K562 (cell line): ENCODE results near the gene SERPINA7. TPM values are rescaled to one million over a fixed set of nuclear protein-coding genes. Genes with fewer than 3 reads are reported as not detected.

Source experiments
- ATAC-seq: fragments of 200-7000 bp; cut with Tn5 transposase; 3 replicates; pipeline ENCODE4 v1.9.1; 2020; ENCODE audit warnings: moderate library complexity
- BruUV-seq: library from RNA; stranded (reverse); fragments of 400-500 nt; replicated peaks from 2 replicates; lab custom pipeline; 2021; lab: Mats Ljungman, UMichigan
- CTCF ChIA-PET: fragments of 300-600 bp; formaldehyde crosslinking; extraction: SDS; loops from one replicate; lab custom pipeline; 2021; ENCODE audit warnings: low intra/inter-chr PET ratio; lab: Yijun Ruan, JAX
- POLR2A ChIA-PET: fragments of 300-600, 350-650 bp; sonication (Branson Sonifier 250); formaldehyde crosslinking; extraction: SDS; loops from one replicate; lab custom pipeline; 2021; ENCODE audit warnings: antibody characterized with exemption, inconsistent platforms; lab: Yijun Ruan, JAX
- DNase-seq, 4 experiments: peaks; one replicate each; pipeline versions ENCODE4 v3.0.0 to v3.0.0-alpha.2; 2011 to 2018; ENCODE audit warnings: low spot score in 3 of 4, mixed read lengths in 3 of 4; ENCODE audit errors: extremely low read depth in 1 of 4
- FAIRE-seq: peaks from 2 replicates; lab custom pipeline; 2011; peaks lifted over from hg19 to GRCh38; lab: Jason Lieb, UNC
- H2AFZ ChIP-seq: 2 replicates; pipeline ENCODE4 v1.6.0; 2011; ENCODE audit warnings: low read depth, low read length, control low read depth, inconsistent platforms
- H3K27ac ChIP-seq: fragments of 200-600 bp; 3 replicates; pipeline ENCODE4 v1.8.0; 2011; ENCODE audit warnings: low read depth, mild to moderate bottlenecking, control low read depth, inconsistent platforms, low read length, moderate library complexity, mixed read lengths; ENCODE audit errors: extremely low read depth
- H3K27me3 ChIP-seq, 2 experiments: fragments of 300-600 bp in 1 of 2; 2 replicates in 1 of 2; 3 replicates in 1 of 2; pipeline versions ENCODE4 v1.6.0 to v1.8.0; 2011; ENCODE audit warnings: inconsistent platforms in 2 of 2, low read length in 2 of 2, mild to moderate bottlenecking in 1 of 2, mixed read lengths in 1 of 2, moderate library complexity in 1 of 2; ENCODE audit not compliant: control insufficient read depth in 2 of 2, insufficient read depth in 2 of 2
- H3K36me3 ChIP-seq: fragments of 300-600 bp; 3 replicates; pipeline ENCODE4 v1.8.0; 2011; ENCODE audit warnings: mild to moderate bottlenecking, low read length, inconsistent platforms; ENCODE audit not compliant: control insufficient read depth, insufficient read depth
- H3K4me1 ChIP-seq, 2 experiments: fragments of 200-600 bp in 1 of 2; replicated peaks in 1 of 2; 2 replicates in 1 of 2; 3 replicates in 1 of 2; pipeline versions ENCODE4 v1.5.1 to v1.8.0; 2011; ENCODE audit warnings: inconsistent platforms in 2 of 2, low read length in 2 of 2, mild to moderate bottlenecking in 1 of 2, mixed read lengths in 1 of 2, moderate library complexity in 1 of 2; ENCODE audit not compliant: control insufficient read depth in 2 of 2, insufficient read depth in 2 of 2
- H3K4me2 ChIP-seq: 2 replicates; pipeline ENCODE4 v1.6.1; 2011; ENCODE audit warnings: low read length, control low read depth, inconsistent platforms, mixed read lengths; ENCODE audit not compliant: insufficient read depth
- H3K4me3 ChIP-seq: fragments of 200-600 bp; sonication (generic), shearing (Covaris generic); 2 replicates; pipeline ENCODE4 v1.5.1; 2016; ENCODE audit warnings: control low read depth, inconsistent platforms
- H3K79me2 ChIP-seq: fragments of 200-600 bp; 3 replicates; pipeline ENCODE4 v1.8.0; 2011; ENCODE audit warnings: low read length, inconsistent platforms; ENCODE audit not compliant: control insufficient read depth, insufficient read depth
- H3K9ac ChIP-seq, 2 experiments: 2 replicates each; pipeline versions ENCODE4 v1.6.0 to v1.6.1; 2011; ENCODE audit warnings: low read depth in 2 of 2, low read length in 2 of 2, control low read depth in 1 of 2, inconsistent platforms in 1 of 2, mild to moderate bottlenecking in 1 of 2, mixed read lengths in 1 of 2; ENCODE audit not compliant: insufficient read depth in 1 of 2
- H3K9me1 ChIP-seq: one replicate; pipeline ENCODE4 v1.6.0; 2011; ENCODE audit warnings: inconsistent platforms, mild to moderate bottlenecking, low read length, moderate library complexity; ENCODE audit not compliant: control insufficient read depth, insufficient read depth
- H3K9me3 ChIP-seq: replicated peaks from 2 replicates; pipeline ENCODE4 v1.5.1; 2011; ENCODE audit warnings: low read depth, low read length, inconsistent platforms; ENCODE audit not compliant: control insufficient read depth, insufficient read depth
- H4K20me1 ChIP-seq: replicated peaks from 2 replicates; pipeline ENCODE4 v1.6.1; 2011; ENCODE audit warnings: low read length, inconsistent platforms, mixed read lengths; ENCODE audit not compliant: control insufficient read depth, insufficient read depth
- COPS2 ChIP-seq: fragments of 450-650 bp; conservative IDR thresholded peaks from 2 replicates; pipeline ENCODE4 v1.6.1; 2016; ENCODE audit warnings: mild to moderate bottlenecking, moderate library complexity
- XRCC5 ChIP-seq: fragments of 200-400 bp; formaldehyde crosslinking; IDR thresholded peaks from 2 replicates; pipeline ENCODE4 v1.6.1; 2017; ENCODE audit warnings: low read depth, mild to moderate bottlenecking, low read length
- WGBS: fragments of 100-300 bp; shearing (Covaris generic); methylation state at CpG from one replicate; pipeline ENCODE4 v1.1.6; 2016; ENCODE audit warnings: low coverage, mixed read lengths; ENCODE audit not compliant: insufficient coverage; ENCODE audit errors: missing lambda C conversion rate; 5-methylcytosine and 5-hydroxymethylcytosine counted together
- in situ Hi-C: fragments of 300-500 bp; cut with MboI; formaldehyde crosslinking; loops from 4 replicates; pipeline ENCODE4 v1.15.0; 2018; ENCODE audit warnings: inconsistent platforms, mixed read lengths
- intact Hi-C: fragments of 100-400 bp; cut with micrococcal nuclease; formaldehyde crosslinking; loops from 2 replicates; pipeline ENCODE4 v1.14.2; 2022
- polyA plus RNA-seq, 8 experiments: library from polyadenylated mRNA; depleted of rRNA in 4 of 8; stranded (reverse) in 5 of 8; unstranded in 3 of 8; fragments of >200 nt; fragmentation: Nextera tagmentation in 2 of 8; fragmentation: Illumina TruSeq in 1 of 8; extraction: Ambion mirVana in 2 of 8; extraction: Trizol in 1 of 8; gene quantifications; 2 replicates each; pipeline versions ENCODE4 v1.2.1 to v1.2.3, GENCODE V29; 2011 to 2014; ENCODE audit warnings: inconsistent platforms in 1 of 8, missing spikeins in 1 of 8
- total RNA-seq, 7 experiments: library from RNA; depleted of rRNA in 6 of 7; stranded (reverse); fragments of >200 nt in 6 of 7; fragmentation: Illumina TruSeq in 2 of 7; extraction: Trizol in 2 of 7; gene quantifications; 2 replicates each; pipeline versions ENCODE4 v1.2.1 to v1.2.3, GENCODE V29; 2011 to 2021; ENCODE audit warnings: low replicate concordance in 1 of 7
- TF ChIP-seq, protein P1 (sequence below), 2 experiments: fragments of 450-650 bp; IDR thresholded peaks; 2 replicates each; pipeline ENCODE4 v1.6.1; 2016; ENCODE audit warnings: mild to moderate bottlenecking in 2 of 2, borderline replicate concordance in 1 of 2, low read depth in 1 of 2, moderate library complexity in 1 of 2

The SERPINA7 gene
- total and polyA plus RNA-seq, 9 of the 15 experiments (the other 6 are each of a cell fraction or from before 2014, with no cell fraction given): not detected

- in situ Hi-C loops (no loop called here), intact Hi-C loops (no loop called here)
- no peaks in the 10 kb centered on the region for H3K9me1 ChIP-seq
- no peaks in the 10 kb centered on the region for H3K4me1 ChIP-seq
- FAIRE-seq (no peak), ATAC-seq (no peak), DNase-seq (no peak)
- no peak overlapping the region for H3K9ac ChIP-seq
- CTCF ChIA-PET: no interaction called here
- BruUV-seq: no TSS peak
- H3K4me3 ChIP-seq: no peak overlapping the region
- POLR2A ChIA-PET: no interaction called here
- H4K20me1 ChIP-seq: no peaks in the 10 kb centered on the region
- H2AFZ ChIP-seq: no peak overlapping the region
- no peak overlapping the region for H3K27ac ChIP-seq
- H3K27me3 ChIP-seq: no peaks in the 10 kb centered on the region
- WGBS: 0% methylated on average over 1 of the region's 2 CpGs
- no peak overlapping the region for H3K4me2 ChIP-seq
- no peaks in the 10 kb centered on the region for H3K36me3 ChIP-seq
- H3K9me3 ChIP-seq: no peaks in the 10 kb centered on the region
- TF ChIP-seq XRCC5 (no peak), COPS2 (no peak)
- TF ChIP-seq, protein P1, sequence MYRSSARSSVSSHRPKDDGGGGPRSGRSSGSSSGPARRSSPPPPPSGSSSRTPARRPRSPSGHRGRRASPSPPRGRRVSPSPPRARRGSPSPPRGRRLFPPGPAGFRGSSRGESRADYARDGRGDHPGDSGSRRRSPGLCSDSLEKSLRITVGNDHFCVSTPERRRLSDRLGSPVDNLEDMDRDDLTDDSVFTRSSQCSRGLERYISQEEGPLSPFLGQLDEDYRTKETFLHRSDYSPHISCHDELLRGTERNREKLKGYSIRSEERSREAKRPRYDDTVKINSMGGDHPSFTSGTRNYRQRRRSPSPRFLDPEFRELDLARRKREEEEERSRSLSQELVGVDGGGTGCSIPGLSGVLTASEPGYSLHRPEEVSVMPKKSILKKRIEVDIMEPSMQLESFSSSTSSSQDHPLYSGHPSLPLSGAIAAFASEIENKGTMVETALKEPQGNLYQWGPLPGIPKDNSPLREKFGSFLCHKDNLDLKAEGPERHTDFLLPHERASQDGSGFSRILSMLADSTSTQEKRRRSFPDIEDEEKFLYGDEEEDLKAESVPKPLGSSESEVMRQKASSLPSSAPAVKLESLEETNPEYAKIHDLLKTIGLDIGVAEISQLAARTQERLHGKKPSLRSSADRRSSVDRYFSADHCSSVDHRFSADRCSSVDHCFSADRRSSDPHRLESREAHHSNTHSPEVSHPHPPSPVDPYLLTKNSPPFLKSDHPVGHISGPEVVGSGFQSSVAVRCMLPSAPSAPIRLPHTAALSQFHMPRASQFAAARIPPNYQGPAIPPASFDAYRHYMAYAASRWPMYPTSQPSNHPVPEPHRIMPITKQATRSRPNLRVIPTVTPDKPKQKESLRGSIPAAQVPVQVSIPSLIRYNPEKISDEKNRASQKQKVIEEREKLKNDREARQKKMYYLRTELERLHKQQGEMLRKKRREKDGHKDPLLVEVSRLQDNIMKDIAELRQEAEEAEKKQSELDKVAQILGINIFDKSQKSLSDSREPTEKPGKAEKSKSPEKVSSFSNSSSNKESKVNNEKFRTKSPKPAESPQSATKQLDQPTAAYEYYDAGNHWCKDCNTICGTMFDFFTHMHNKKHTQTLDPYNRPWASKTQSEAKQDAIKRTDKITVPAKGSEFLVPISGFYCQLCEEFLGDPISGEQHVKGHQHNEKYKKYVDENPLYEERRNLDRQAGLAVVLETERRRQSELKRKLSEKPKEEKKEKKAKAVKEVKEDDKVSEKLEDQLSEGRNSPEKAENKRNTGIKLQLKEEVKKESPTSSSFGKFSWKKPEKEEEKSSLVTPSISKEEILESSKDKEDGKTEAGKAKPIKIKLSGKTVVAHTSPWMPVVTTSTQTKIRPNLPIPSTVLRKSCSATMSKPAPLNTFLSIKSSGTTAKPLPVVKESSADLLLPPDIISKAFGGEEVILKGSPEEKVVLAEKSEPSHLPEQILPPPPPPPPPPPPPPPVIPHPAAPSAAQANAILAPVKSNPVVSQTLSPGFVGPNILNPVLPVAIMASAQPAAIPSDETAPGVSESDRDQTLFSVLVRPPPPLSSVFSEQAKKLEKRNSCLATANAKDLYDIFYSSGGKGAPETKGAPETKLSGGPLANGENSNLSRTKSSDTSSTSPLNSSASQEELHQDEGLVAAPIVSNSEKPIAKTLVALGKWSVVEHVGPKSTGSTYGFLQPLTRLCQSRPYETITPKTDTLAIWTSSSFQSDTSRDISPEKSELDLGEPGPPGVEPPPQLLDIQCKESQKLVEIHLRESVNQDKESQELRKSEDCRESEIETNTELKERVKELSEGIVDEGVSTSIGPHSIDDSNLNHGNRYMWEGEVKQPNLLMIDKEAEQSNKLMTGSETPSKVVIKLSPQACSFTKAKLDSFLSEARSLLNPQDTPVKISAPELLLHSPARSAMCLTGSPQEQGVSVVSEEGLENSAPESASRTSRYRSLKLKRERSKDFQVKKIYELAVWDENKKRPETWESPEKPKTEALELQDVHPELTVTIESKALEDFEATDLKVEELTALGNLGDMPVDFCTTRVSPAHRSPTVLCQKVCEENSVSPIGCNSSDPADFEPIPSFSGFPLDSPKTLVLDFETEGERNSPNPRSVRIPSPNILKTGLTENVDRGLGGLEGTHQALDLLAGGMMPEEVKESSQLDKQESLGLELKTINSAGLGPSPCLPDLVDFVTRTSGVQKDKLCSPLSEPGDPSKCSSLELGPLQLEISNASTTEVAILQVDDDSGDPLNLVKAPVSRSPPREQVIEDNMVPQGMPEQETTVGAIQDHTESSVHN (IDR thresholded peaks at IDR 0.05; ENCODE audit: borderline replicate concordance in 1 of 2, low read depth in 1 of 2): no peak
- H3K79me2 ChIP-seq: no peaks in the 10 kb centered on the region
Observed at GRCh38 chrX:106022238-106022637, 16.3 kb downstream of the SERPINA7 start.
